Right lobe of liver (tissue), 6 donors: Measurements from ENCODE around the gene DIAPH2. TPM values are rescaled to one million over a fixed set of nuclear protein-coding genes. Genes with fewer than 3 reads are reported as not detected.

ENCODE experiments used
- ATAC-seq, 4 donors: fragments of 200-7000 bp; cut with Tn5 transposase; one replicate each; pipeline ENCODE4 v1.9.1; 2020; ENCODE audit warnings: mild to moderate bottlenecking in 4 of 4, moderate library complexity in 4 of 4
- DNase-seq, 3 donors: peaks; one replicate each; pipeline ENCODE4 v3.0.0-alpha.2; 2020
- H3K27ac ChIP-seq, 3 donors: fragments of 200-600 bp; one replicate each; pipeline ENCODE4 v1.8.0; 2022
- H3K27me3 ChIP-seq, 2 donors: fragments of 200-600 bp; one replicate each; pipeline ENCODE4 v1.8.0; 2022
- H3K36me3 ChIP-seq, 4 donors: fragments of 200-600 bp; sonication (generic) in 1 of 4; one replicate each; pipeline versions ENCODE4 v1.5.1 to v1.8.0; 2017 to 2022; ENCODE audit warnings: control low read depth in 1 of 4
- H3K4me1 ChIP-seq, 4 donors: fragments of 200-600 bp; sonication (generic) in 1 of 4; one replicate each; pipeline versions ENCODE4 v1.5.1 to v1.8.0; 2017 to 2022; ENCODE audit warnings: control low read depth in 1 of 4
- H3K4me3 ChIP-seq, 3 donors: fragments of 200-600 bp; one replicate each; pipeline ENCODE4 v1.8.0; 2022
- H3K9me3 ChIP-seq, 4 donors: fragments of 200-600 bp; sonication (generic) in 1 of 4; one replicate each; pipeline versions ENCODE4 v1.5.1 to v1.8.0; 2017 to 2022; ENCODE audit warnings: control low read depth in 1 of 4
- CTCF ChIP-seq, 4 donors: fragments of 200-600 bp in 3 of 4; fragments of 450-650 bp in 1 of 4; IDR thresholded peaks; one replicate each; pipeline versions ENCODE4 v1.5.1 to v1.8.0; 2016 to 2022; ENCODE audit warnings: antibody characterized with exemption in 4 of 4, mild to moderate bottlenecking in 2 of 4
- POLR2A ChIP-seq: fragments of 450-650 bp; IDR thresholded peaks from one replicate; pipeline ENCODE4 v1.6.1; 2017; ENCODE audit warnings: antibody characterized with exemption, mild to moderate bottlenecking
- WGBS: methylation state at CpG from one replicate; pipeline ENCODE4 v1.1.6; 2018; ENCODE audit warnings: low coverage, low lambda C conversion rate; ENCODE audit not compliant: insufficient coverage; ENCODE audit errors: missing lambda C conversion rate; 5-methylcytosine and 5-hydroxymethylcytosine counted together
- intact Hi-C, 2 donors: fragments of 100-400 bp; cut with DNase I; formaldehyde crosslinking; loops; one replicate each; pipeline versions ENCODE4 v1.11.2 to v1.14.1; 2022
- total RNA-seq, 6 experiments: library from RNA; depleted of rRNA in 2 of 6; stranded (reverse); fragments of >200 nt in 2 of 6; fragmentation: NEBNext Ultra II Directional in 3 of 6; extraction: Animal tissue kit (Norgen Biotek cat#: 25700) in 3 of 6; gene quantifications; one replicate each; pipeline versions ENCODE4 v1.1.0 to v1.2.4, GENCODE V29; 2016 to 2023
- donor health status: DM: no; HTN: yes; CAD: no.
- donor health status: DM: no; HTN: no; CAD: no.
- donor health status: DM: no; HTN: no; CAD: no.
- donor health status: DM: no; HTN: yes; CAD: no.
- donor health status: DM: no; HTN: yes; CAD: no.

The DIAPH2 gene
- total RNA-seq, 6 experiments from 2014 or later, result 10.6 to 20.0 (median 16.4) TPM

- no peaks in the 10 kb centered on the region for H3K4me1 ChIP-seq
- DNase-seq (no peak), ATAC-seq (peak in 1 of 4 donors; percentile 28)
- TF ChIP-seq POLR2A (no peak), CTCF (IDR thresholded peaks at IDR 0.05) (peak in 2 of 4 donors; percentile 2)
- H3K27me3 ChIP-seq, result no peaks in the 10 kb centered on the region
- H3K27ac ChIP-seq, result no peak overlapping the region
- H3K9me3 ChIP-seq, result no peaks in the 10 kb centered on the region
- 37% methylated on average over 2 of the region's 2 CpGs for WGBS
- H3K36me3 ChIP-seq, result no peaks in the 10 kb centered on the region
- intact Hi-C loops, result no loop called here
- no peak overlapping the region for H3K4me3 ChIP-seq
These were observed 341.8 kb downstream of the DIAPH2 start for GRCh38 chrX:97026406-97026805.

GRCh38 chrX:97027384-97027922 is 342.8 kb downstream of the DIAPH2 start:
- Histone ChIP-seq H3K27me3 (no peaks in the 10 kb centered on the region), H3K4me3 (no peak overlapping the region), H3K36me3 (no peaks in the 10 kb centered on the region), H3K27ac (no peak overlapping the region), H3K4me1 (no peaks in the 10 kb centered on the region), H3K9me3 (no peaks in the 10 kb centered on the region)
- TF ChIP-seq POLR2A, result no peak
- TF ChIP-seq CTCF (IDR thresholded peaks at IDR 0.05), result no peak
- intact Hi-C loops, result no loop called here
- ATAC-seq (no peak), DNase-seq (no peak)
- WGBS, result 31% methylated on average over 5 of the region's 6 CpGs

- no peak for ATAC-seq
- intact Hi-C loops, result no loop called here
- H3K9me3 ChIP-seq, result no peaks in the 10 kb centered on the region
- H3K27ac ChIP-seq, result no peak overlapping the region
- no peaks in the 10 kb centered on the region for H3K4me1 ChIP-seq
- TF ChIP-seq CTCF (IDR thresholded peaks at IDR 0.05), result no peak
- no peak for TF ChIP-seq POLR2A
- DNase-seq, result no peak
- no peak overlapping the region for H3K4me3 ChIP-seq
- WGBS, result 58% methylated on average over 2 of the region's 2 CpGs
- no peaks in the 10 kb centered on the region for H3K27me3 ChIP-seq
- H3K36me3 ChIP-seq, result no peaks in the 10 kb centered on the region
These were observed 345.8 kb downstream of the DIAPH2 start for GRCh38 chrX:97030463-97030862.

GRCh38 chrX:97030947-97031346 is 346.3 kb downstream of the DIAPH2 start:
- TF ChIP-seq POLR2A (no peak), CTCF (IDR thresholded peaks at IDR 0.05) (no peak)
- DNase-seq (no peak), ATAC-seq (no peak)
- 74% methylated on average over 1 of the region's 1 CpG for WGBS
- Histone ChIP-seq H3K27me3 (no peaks in the 10 kb centered on the region), H3K4me1 (no peaks in the 10 kb centered on the region), H3K4me3 (no peak overlapping the region), H3K27ac (no peak overlapping the region), H3K36me3 (no peaks in the 10 kb centered on the region), H3K9me3 (no peaks in the 10 kb centered on the region)
- intact Hi-C loops, result no loop called here
